Measurements from ENCODE around the gene PPP1R36.
"Not testable (repeated sequence)": the region's sequence is repeated elsewhere in the genome, so short reads cannot be mapped to it uniquely, and the experiment has no call there.

Gene PPP1R36

GRCh38 chr14:64517667-64518066 is 32.1 kb upstream of the PPP1R36 start:
- not testable (repeated sequence) for DNase-seq (ENCODE audit: low spot score); FAIRE-seq

GRCh38 chr14:64518229-64518628 is 31.5 kb upstream of the PPP1R36 start:
- DNase-seq (ENCODE audit: low spot score) (no peak), FAIRE-seq (peak; percentile 52)

GRCh38 chr14:64520699-64521098 is 29.1 kb upstream of the PPP1R36 start:
- DNase-seq (ENCODE audit: low spot score) (no peak), FAIRE-seq (no peak)

- no peak for DNase-seq (ENCODE audit: low spot score)
- peak; percentile 77 for FAIRE-seq
Observed at GRCh38 chr14:64522591-64523355, 27.0 kb upstream of the PPP1R36 start.

- FAIRE-seq, result no peak
Observed at GRCh38 chr14:64525354-64525753, 24.4 kb upstream of the PPP1R36 start.

GRCh38 chr14:64531567-64531966 is 18.2 kb upstream of the PPP1R36 start:
- DNase-seq (ENCODE audit: low spot score), result no peak

More at GRCh38 chr14:64525354-64525753, 24.4 kb upstream of the PPP1R36 start:
- no peak for DNase-seq (ENCODE audit: low spot score)

GRCh38 chr14:64536488-64537245 is 13.1 kb upstream of the PPP1R36 start:
- FAIRE-seq (no peak), DNase-seq (ENCODE audit: low spot score) (no peak)

More at GRCh38 chr14:64531567-64531966, 18.2 kb upstream of the PPP1R36 start:
- no peak for FAIRE-seq

- FAIRE-seq (peak; percentile 61), DNase-seq (ENCODE audit: low spot score) (no peak)
Observed at GRCh38 chr14:64540208-64541202, 9.3 kb upstream of the PPP1R36 start, which contains the start of gene HSPA2. HSPA2 (plus strand) TSS chr14:64540741; CDS start chr14:64540850, 109 bp downstream.

GRCh38 chr14:64541261-64541971 is 8.3 kb upstream of the PPP1R36 start:
- no peak for DNase-seq (ENCODE audit: low spot score)
- peak; percentile 69 for FAIRE-seq

- DNase-seq (ENCODE audit: low spot score), result no peak
- FAIRE-seq, result peak; percentile 67
Observed at GRCh38 chr14:64541972-64542835, 7.6 kb upstream of the PPP1R36 start.

- no peak for FAIRE-seq
- no peak for DNase-seq (ENCODE audit: low spot score)
Observed at GRCh38 chr14:64542836-64543201, 6.9 kb upstream of the PPP1R36 start.

- DNase-seq (ENCODE audit: low spot score) (no peak), FAIRE-seq (no peak)
Observed at GRCh38 chr14:64544607-64545312, 5.0 kb upstream of the PPP1R36 start.

GRCh38 chr14:64549016-64549415 is 745 bp upstream of the PPP1R36 start:
- FAIRE-seq, result no peak
- no peak for DNase-seq (ENCODE audit: low spot score)

- DNase-seq (ENCODE audit: low spot score) (no peak), FAIRE-seq (peak; percentile 50)
Observed at GRCh38 chr14:64550621-64551333, 1.0 kb downstream of the PPP1R36 start.

GRCh38 chr14:64554556-64554955 is 4.8 kb downstream of the PPP1R36 start:
- DNase-seq (ENCODE audit: low spot score) (no peak), FAIRE-seq (peak; percentile 74)

GRCh38 chr14:64556526-64556925 is 6.8 kb downstream of the PPP1R36 start:
- FAIRE-seq, result peak; percentile 55
- no peak for DNase-seq (ENCODE audit: low spot score)

- not testable (repeated sequence) for FAIRE-seq; DNase-seq (ENCODE audit: low spot score)
Observed at GRCh38 chr14:64558216-64558615, 8.5 kb downstream of the PPP1R36 start.

GRCh38 chr14:64561631-64562030 is 11.9 kb downstream of the PPP1R36 start:
- FAIRE-seq (no peak), DNase-seq (ENCODE audit: low spot score) (no peak)

Measured in urothelium cell line (cell line).